Mesenteric fat pad (tissue), 1 donor: ENCODE results near the gene FYCO1. TPM values are rescaled to one million over a fixed set of nuclear protein-coding genes. Genes with fewer than 3 reads are reported as not detected.

Experiments
- DNase-seq: peaks from one replicate; pipeline ENCODE4 v3.0.0-alpha.2; 2020; ENCODE audit warnings: low spot score
- total RNA-seq: library from RNA; stranded (reverse); fragmentation: NEBNext Ultra II Directional; extraction: Animal tissue kit (Norgen Biotek cat#: 25700); gene quantifications from one replicate; pipeline ENCODE4 v1.2.1, GENCODE V29; 2021
- donor health status: DM: yes; HTN: yes; CAD: no.

Gene FYCO1
- total RNA-seq, 1 donor from 2014 or later: 43.5 TPM

- no peak for DNase-seq
These were observed 105.2 kb downstream of the FYCO1 start for GRCh38 chr3:45890405-45890804.

- DNase-seq: no peak
These were observed 106.3 kb downstream of the FYCO1 start for GRCh38 chr3:45889337-45889736.

- DNase-seq: no peak
These were observed 107.7 kb downstream of the FYCO1 start for GRCh38 chr3:45887759-45888511.

- no peak for DNase-seq
These were observed 108.3 kb downstream of the FYCO1 start for GRCh38 chr3:45887285-45887684.

GRCh38 chr3:45885979-45886705 lies 109.5 kb downstream of the FYCO1 start, which contains the start of gene CCR9:
CCR9 (plus strand) TSS chr3:45886543; CDS start chr3:45894934, 8,391 bp downstream.
- no peak for DNase-seq

GRCh38 chr3:45884368-45885201 lies 111.0 kb downstream of the FYCO1 start:
- DNase-seq: no peak

- no peak for DNase-seq
These were observed 114.3 kb downstream of the FYCO1 start for GRCh38 chr3:45881078-45882022.

GRCh38 chr3:45880725-45881077 lies 114.9 kb downstream of the FYCO1 start:
- no peak for DNase-seq

- no peak for DNase-seq
These were observed 117.5 kb downstream of the FYCO1 start for GRCh38 chr3:45878124-45878523.

GRCh38 chr3:45874677-45875346 lies 120.8 kb downstream of the FYCO1 start:
- DNase-seq: no peak

- DNase-seq: no peak
These were observed 122.0 kb downstream of the FYCO1 start for GRCh38 chr3:45873638-45874037.

GRCh38 chr3:45873036-45873435 lies 122.6 kb downstream of the FYCO1 start:
- no peak for DNase-seq

- DNase-seq: no peak
These were observed 123.1 kb downstream of the FYCO1 start for GRCh38 chr3:45872569-45872968.

- no peak for DNase-seq
These were observed 123.8 kb downstream of the FYCO1 start for GRCh38 chr3:45871780-45872179.

GRCh38 chr3:45870099-45870498 lies 125.5 kb downstream of the FYCO1 start:
- DNase-seq: no peak

- DNase-seq: no peak
These were observed 126.0 kb downstream of the FYCO1 start for GRCh38 chr3:45869638-45870037.

GRCh38 chr3:45868650-45869049 lies 127.0 kb downstream of the FYCO1 start:
- DNase-seq: no peak

GRCh38 chr3:45868213-45868612 lies 127.4 kb downstream of the FYCO1 start:
- DNase-seq: no peak
